Bronchial epithelial cell (primary cell): ENCODE results near the gene SLCO3A1. TPM values are rescaled to one million over a fixed set of nuclear protein-coding genes. Genes with fewer than 3 reads are reported as not detected.

Source experiments
- DNase-seq: peaks from one replicate; pipeline ENCODE4 v3.0.0-alpha.2; 2010; ENCODE audit warnings: low read depth
- FAIRE-seq: peaks from 2 replicates; lab custom pipeline; 2011; peaks lifted over from hg19 to GRCh38; lab: Jason Lieb, UNC
- H3K27me3 ChIP-seq: 2 replicates; pipeline ENCODE4 v1.5.1; 2011; ENCODE audit warnings: low read length; ENCODE audit not compliant: control insufficient read depth, insufficient read depth
- H3K36me3 ChIP-seq: 2 replicates; pipeline ENCODE4 v1.5.1; 2011; ENCODE audit warnings: low read length; ENCODE audit not compliant: control insufficient read depth, insufficient read depth
- H3K4me3 ChIP-seq: 2 replicates; pipeline ENCODE4 v1.5.1; 2011; ENCODE audit warnings: mild to moderate bottlenecking, low read depth, low read length, control low read depth
- total RNA-seq: library from RNA; depleted of rRNA; stranded (reverse); fragments of >200 nt; gene quantifications from 2 replicates; pipeline ENCODE4 v1.2.1, GENCODE V29; 2014
- TF ChIP-seq, protein P1 (sequence below): IDR thresholded peaks from 2 replicates; pipeline ENCODE4 v1.5.1; 2011; ENCODE audit warnings: mild to moderate bottlenecking, moderate library complexity, low read length, control low read depth, inconsistent platforms; ENCODE audit not compliant: insufficient read depth, severe bottlenecking

The SLCO3A1 gene
- total RNA-seq, 1 donor from 2014 or later: 4.5 TPM

DNA sequence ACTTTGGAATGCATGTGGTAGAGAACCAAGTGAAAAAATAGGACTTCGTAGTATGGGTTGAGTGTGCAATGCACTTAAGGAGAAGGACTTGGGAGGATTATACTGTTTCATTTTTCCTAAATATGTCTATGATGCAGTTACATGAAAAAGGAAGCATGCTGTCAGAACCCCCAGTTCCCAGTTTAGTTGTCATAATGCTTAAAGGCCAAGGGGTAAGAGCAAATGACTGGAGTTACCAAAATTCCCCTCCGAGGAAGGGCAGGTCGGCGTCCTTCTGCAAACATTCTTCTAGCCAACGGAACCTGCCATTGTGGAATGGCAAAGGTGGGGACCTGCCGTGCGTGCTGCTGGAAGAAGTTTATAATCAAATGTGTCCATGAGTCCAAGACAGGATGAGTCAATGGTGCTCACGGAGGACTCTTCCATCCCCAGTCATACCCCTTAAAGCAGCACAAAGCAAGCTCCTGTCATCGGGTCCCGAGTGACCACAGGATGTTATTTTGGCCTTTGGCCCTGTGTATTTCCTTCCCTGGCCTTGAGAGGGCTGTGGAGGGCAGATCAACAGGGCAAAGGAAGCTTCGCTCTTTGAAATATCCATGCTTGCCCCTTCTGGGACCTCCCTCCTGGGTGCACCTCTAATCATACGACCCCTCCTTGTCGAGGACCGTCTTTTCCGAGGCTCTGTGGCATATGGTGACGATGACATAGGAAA, 93.2 kb downstream of the SLCO3A1 start:
- Histone ChIP-seq H3K4me3 (no peak overlapping the region), H3K36me3 (no peaks in the 10 kb centered on the region), H3K27me3 (no peaks in the 10 kb centered on the region)
- DNase-seq: no peak
- FAIRE-seq: peak; percentile 87
- TF ChIP-seq, protein P1, sequence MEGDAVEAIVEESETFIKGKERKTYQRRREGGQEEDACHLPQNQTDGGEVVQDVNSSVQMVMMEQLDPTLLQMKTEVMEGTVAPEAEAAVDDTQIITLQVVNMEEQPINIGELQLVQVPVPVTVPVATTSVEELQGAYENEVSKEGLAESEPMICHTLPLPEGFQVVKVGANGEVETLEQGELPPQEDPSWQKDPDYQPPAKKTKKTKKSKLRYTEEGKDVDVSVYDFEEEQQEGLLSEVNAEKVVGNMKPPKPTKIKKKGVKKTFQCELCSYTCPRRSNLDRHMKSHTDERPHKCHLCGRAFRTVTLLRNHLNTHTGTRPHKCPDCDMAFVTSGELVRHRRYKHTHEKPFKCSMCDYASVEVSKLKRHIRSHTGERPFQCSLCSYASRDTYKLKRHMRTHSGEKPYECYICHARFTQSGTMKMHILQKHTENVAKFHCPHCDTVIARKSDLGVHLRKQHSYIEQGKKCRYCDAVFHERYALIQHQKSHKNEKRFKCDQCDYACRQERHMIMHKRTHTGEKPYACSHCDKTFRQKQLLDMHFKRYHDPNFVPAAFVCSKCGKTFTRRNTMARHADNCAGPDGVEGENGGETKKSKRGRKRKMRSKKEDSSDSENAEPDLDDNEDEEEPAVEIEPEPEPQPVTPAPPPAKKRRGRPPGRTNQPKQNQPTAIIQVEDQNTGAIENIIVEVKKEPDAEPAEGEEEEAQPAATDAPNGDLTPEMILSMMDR: no peak

DNA sequence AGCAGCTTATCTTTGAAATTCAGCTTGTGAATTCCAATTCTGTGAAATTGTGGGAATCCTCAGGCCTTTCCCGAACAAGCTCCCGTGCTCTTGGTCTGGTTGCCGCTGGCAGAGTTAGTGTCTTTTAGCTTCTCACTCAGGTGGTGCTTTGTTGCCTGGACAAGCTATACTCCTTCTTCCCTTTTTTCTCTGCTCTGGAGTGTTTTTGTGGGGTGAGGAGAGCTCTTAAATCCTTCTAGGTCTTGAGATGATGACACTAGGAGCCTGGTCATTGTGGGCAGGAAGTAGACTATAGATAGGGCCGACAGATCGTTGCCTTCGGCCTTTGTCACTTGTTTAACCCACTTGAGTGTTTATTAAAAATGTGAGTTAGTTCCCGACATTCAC, 93.8 kb downstream of the SLCO3A1 start:
- no peak for DNase-seq
- Histone ChIP-seq H3K36me3 (no peaks in the 10 kb centered on the region), H3K4me3 (no peak overlapping the region), H3K27me3 (no peaks in the 10 kb centered on the region)
- TF ChIP-seq, protein P1: no peak
- FAIRE-seq: no peak

DNA sequence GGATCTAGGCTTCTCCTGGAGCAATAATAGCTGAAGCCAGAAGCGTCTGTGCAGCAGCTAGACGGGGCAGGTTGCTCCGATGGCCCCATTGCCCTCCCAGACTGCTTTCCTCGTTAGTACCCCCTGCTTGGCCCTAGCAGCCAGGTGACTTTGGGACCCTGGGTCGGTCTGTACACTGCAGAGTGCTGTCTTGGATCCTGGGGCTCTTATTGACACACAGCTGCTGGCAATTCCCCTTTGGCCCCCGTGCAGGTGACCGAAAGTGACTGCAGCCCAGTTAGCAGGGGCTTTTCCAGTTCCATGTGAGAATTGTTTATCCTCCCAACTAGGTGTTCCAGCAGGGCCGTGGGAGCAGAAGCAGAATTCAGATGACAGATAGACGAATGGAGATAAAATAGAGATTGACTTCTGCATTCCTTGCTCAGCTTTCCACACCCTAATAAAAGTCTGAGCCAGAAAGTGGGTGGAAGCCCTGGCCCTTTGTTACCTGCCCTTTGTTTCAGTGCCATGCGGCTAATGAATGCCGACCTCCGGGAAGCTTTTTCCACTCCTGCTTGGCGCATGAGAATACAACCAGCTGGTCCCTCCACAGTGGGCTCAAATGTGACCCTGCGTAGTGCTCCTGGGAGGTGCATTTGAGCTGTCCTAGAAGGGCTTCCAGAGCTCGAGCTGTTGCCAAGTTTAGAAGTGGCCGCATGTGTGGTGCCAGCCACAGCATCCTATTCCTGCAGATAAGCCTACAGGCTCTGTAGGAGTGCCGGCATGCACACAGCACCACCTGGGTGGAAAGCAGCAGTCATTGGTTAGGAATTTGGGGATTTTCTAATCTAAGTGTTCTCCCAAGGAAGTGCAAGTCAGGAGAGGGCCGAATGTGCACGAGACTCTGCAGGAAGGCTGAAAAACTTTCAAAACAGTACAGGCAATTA, 94.4 kb downstream of the SLCO3A1 start:
- Histone ChIP-seq H3K36me3 (no peaks in the 10 kb centered on the region), H3K4me3 (no peak overlapping the region), H3K27me3 (no peaks in the 10 kb centered on the region)
- TF ChIP-seq, protein P1: no peak
- peak; percentile 82 for FAIRE-seq
- peak; percentile 95 for DNase-seq

DNA sequence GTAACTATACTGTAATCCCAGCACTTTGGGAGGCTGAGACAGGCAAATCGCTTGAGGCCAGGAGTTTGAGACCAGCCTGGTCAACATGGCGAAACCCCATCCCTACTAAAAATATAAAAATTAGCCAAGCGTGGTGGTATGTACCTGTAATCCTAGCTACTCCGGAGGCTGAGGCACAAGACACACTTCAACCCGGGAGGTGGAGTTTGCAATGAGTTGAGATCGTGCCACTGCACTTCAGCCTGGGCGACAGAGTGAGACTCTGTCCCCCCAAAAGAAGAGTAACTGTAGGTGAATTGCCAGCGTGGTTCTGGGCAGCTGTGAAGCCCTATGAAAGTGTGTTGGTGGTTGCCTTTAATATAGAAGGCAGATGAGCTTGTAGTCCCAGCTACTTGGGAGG, 95.9 kb downstream of the SLCO3A1 start:
- no peaks in the 10 kb centered on the region for H3K27me3 ChIP-seq
- H3K4me3 ChIP-seq: no peak overlapping the region
- FAIRE-seq: no peak
- DNase-seq: no peak
- TF ChIP-seq, protein P1: no peak
- H3K36me3 ChIP-seq: no peaks in the 10 kb centered on the region

DNA sequence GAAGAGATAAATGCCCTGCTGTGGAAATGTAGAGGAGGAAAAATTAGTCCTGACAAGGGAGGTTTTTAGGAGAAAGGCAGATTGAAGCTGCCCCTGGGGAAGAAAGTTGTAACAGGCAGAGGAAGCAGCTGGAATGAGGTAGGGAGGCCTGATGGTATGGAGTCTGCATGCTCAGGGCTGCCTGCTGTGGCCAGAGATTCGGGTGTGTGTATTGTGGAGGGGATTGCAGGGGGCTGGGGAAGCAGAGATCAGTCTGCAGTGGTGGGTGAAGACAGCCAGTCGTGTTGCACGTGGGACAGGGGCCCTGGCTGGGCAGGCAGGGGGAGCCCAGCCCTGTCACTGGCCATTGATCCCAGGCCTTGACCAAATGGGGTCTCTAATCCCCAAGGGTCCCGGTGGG, 96.5 kb downstream of the SLCO3A1 start:
- Histone ChIP-seq H3K4me3 (no peak overlapping the region), H3K27me3 (no peaks in the 10 kb centered on the region), H3K36me3 (no peaks in the 10 kb centered on the region)
- TF ChIP-seq, protein P1: no peak
- no peak for DNase-seq
- no peak for FAIRE-seq
